ENCODE results near the gene MLPH.
"Not testable (repeated sequence)": the region's sequence is repeated elsewhere in the genome, so short reads cannot be mapped to it uniquely, and the experiment has no call there.

Gene MLPH

GRCh38 chr2:237467447-237468179 is 19.4 kb upstream of the MLPH start:
- no peak for TF ChIP-seq POLR2A (IDR thresholded peaks at IDR 0.05; ENCODE audit: low read depth, low read length)
- DNase-seq (ENCODE audit: insufficient read length, low spot score), result no peak
- FAIRE-seq, result no peak

GRCh38 chr2:237469410-237469809 is 17.6 kb upstream of the MLPH start:
- DNase-seq (ENCODE audit: insufficient read length, low spot score); FAIRE-seq: not testable (repeated sequence)

- no peak for FAIRE-seq
- DNase-seq (ENCODE audit: insufficient read length, low spot score), result no peak
- TF ChIP-seq POLR2A (IDR thresholded peaks at IDR 0.05; ENCODE audit: low read depth, low read length), result no peak
These were observed 17.2 kb upstream of the MLPH start for GRCh38 chr2:237469849-237470248.

GRCh38 chr2:237470914-237471313 is 16.1 kb upstream of the MLPH start:
- DNase-seq (ENCODE audit: insufficient read length, low spot score), result no peak

GRCh38 chr2:237471438-237472186 is 15.4 kb upstream of the MLPH start:
- no peak for TF ChIP-seq POLR2A (IDR thresholded peaks at IDR 0.05; ENCODE audit: low read depth, low read length)
- FAIRE-seq, result no peak
- DNase-seq (ENCODE audit: insufficient read length, low spot score), result peak; percentile 62

More at GRCh38 chr2:237470914-237471313, 16.1 kb upstream of the MLPH start:
- FAIRE-seq, result no peak
- TF ChIP-seq POLR2A (IDR thresholded peaks at IDR 0.05; ENCODE audit: low read depth, low read length), result no peak

- DNase-seq (ENCODE audit: insufficient read length, low spot score), result no peak
- TF ChIP-seq POLR2A (IDR thresholded peaks at IDR 0.05; ENCODE audit: low read depth, low read length), result no peak
- no peak for FAIRE-seq
These were observed 14.8 kb upstream of the MLPH start for GRCh38 chr2:237472187-237472712.

GRCh38 chr2:237472909-237473877 is 13.9 kb upstream of the MLPH start:
- FAIRE-seq (no peak), DNase-seq (ENCODE audit: insufficient read length, low spot score) (no peak)
- no peak for TF ChIP-seq POLR2A (IDR thresholded peaks at IDR 0.05; ENCODE audit: low read depth, low read length)

- FAIRE-seq (no peak), DNase-seq (ENCODE audit: insufficient read length, low spot score) (peak; percentile 55)
- TF ChIP-seq POLR2A (IDR thresholded peaks at IDR 0.05; ENCODE audit: low read depth, low read length), result peak; percentile 42; the same call in 1 of the 2 replicates
These were observed 13.1 kb upstream of the MLPH start for GRCh38 chr2:237473878-237474441.

GRCh38 chr2:237474442-237474911 is 12.6 kb upstream of the MLPH start:
- FAIRE-seq, result no peak
- TF ChIP-seq POLR2A (IDR thresholded peaks at IDR 0.05; ENCODE audit: low read depth, low read length), result peak; percentile 9; the same call in 1 of the 2 replicates
- DNase-seq (ENCODE audit: insufficient read length, low spot score), result no peak

- TF ChIP-seq POLR2A (IDR thresholded peaks at IDR 0.05; ENCODE audit: low read depth, low read length), result peak; percentile 14; the same call in 1 of the 2 replicates
- peak; percentile 60 for DNase-seq (ENCODE audit: insufficient read length, low spot score)
- FAIRE-seq, result no peak
These were observed 11.9 kb upstream of the MLPH start for GRCh38 chr2:237474931-237475703.

GRCh38 chr2:237475704-237476141 is 11.3 kb upstream of the MLPH start:
- TF ChIP-seq POLR2A (IDR thresholded peaks at IDR 0.05; ENCODE audit: low read depth, low read length), result peak; percentile 25; the same call in 1 of the 2 replicates
- FAIRE-seq (no peak), DNase-seq (ENCODE audit: insufficient read length, low spot score) (peak; percentile 71)

GRCh38 chr2:237478095-237478494 is 9.0 kb upstream of the MLPH start:
- TF ChIP-seq POLR2A (IDR thresholded peaks at IDR 0.05; ENCODE audit: low read depth, low read length), result no peak
- DNase-seq (ENCODE audit: insufficient read length, low spot score) (no peak), FAIRE-seq (no peak)
